NCI-H146 (cell line): ENCODE data around the gene INKA2.
"Not testable (repeated sequence)": the region's sequence is repeated elsewhere in the genome, so short reads cannot be mapped to it uniquely, and the experiment has no call there.

ENCODE experiments used
- DNase-seq: peaks from one replicate; lab custom pipeline; 2025; lab: John Stamatoyannopoulos, UW

Gene INKA2

DNA sequence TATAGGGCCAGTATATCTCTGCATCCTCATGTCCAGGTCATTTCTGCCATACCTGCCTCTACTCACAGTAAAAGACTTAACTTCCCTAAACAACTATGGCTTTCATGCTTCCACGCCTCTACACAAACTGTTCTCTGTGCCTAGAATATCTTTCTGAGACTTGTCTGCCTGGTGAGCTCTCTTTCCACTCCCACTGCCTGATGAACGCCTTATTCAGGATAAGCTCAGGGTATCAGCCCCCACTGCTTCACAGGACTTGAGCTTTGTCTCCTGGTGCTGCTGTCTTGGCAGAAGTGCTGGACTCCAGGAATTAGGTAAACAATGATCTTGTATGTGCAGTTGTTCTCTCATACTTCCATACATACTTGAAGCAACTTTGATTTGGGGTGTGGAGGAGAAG lies 11.7 kb upstream of the INKA2 start:
- DNase-seq = no peak

DNA sequence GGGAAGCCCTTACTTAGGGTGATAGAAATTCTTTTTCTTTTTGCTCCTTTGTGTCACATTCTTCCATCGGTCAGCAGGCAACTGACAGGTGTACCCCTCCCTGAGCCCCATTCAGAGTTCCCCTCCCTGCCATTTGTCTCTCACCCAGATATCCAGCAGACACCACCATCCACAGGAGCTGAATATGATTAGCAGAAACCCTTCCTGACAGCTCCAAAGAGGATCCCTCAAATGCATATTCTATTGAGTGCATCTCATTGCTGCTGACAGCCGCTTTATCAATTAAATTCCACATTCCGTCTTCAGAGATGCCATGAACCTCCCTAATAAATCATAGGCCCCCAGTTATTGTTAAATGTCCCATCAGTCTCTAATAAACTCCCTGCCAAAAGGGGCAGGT lies 10.4 kb upstream of the INKA2 start:
- no peak for DNase-seq

DNA sequence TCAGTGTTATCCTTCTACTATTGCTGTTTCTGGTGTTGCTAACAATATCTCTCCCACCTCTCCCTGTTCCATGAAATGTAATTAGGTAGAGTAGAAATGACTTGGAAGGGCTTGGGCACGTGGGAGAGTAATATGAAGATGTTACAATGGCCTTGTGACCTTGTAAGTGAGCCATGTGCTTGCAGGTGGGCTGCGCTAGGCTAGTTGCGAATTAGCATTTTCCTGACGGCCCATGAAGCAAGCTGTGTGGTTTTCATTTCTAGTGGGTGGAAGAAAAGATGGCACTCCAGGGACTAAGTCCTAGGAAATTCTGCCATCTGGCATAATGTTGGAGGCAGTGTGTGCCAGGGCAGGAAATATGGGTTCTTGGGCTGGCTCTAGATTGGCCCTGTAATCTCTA lies 8.8 kb upstream of the INKA2 start:
- no peak for DNase-seq

DNA sequence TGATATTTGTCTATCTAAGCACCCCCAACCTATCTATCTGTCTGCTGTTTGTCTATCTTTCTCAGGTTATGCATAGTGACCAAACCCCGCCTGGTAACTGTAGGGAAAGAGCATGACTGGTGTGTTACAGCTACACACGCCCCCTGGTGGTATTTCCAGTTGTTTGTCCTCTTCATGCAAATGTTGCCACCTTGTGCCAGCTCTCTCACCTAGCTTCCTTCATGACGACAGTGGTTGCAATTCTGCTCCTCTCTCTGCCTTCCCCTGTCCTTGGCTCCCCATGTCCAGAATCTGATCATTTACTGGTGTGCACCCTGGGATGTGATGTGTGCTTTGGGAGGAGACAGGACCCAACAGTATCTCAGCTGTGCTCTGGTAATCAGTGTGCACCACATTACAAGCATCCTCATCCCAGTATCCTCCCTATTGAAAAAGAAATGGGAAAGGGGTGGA lies 8.1 kb upstream of the INKA2 start:
- peak; percentile 75 for DNase-seq

DNA sequence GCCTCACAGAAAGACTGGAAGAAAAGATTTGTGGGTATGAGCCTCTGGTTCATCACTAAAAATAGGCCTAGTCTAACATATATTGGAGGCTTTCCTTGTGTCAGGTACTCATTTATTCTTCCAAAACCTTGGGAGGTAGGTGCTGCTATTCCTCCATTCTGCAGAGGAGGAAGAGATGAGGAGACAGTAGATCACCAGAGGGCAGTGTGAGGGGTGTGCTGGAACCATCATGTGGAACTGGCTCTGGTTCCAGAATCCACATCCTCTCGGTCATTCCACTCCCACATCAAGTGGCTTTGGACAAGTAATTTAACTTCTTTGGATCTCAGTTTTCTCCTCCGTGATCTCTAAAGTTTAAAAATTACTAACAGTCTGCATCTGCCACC lies 7.4 kb upstream of the INKA2 start:
- DNase-seq = no peak

DNA sequence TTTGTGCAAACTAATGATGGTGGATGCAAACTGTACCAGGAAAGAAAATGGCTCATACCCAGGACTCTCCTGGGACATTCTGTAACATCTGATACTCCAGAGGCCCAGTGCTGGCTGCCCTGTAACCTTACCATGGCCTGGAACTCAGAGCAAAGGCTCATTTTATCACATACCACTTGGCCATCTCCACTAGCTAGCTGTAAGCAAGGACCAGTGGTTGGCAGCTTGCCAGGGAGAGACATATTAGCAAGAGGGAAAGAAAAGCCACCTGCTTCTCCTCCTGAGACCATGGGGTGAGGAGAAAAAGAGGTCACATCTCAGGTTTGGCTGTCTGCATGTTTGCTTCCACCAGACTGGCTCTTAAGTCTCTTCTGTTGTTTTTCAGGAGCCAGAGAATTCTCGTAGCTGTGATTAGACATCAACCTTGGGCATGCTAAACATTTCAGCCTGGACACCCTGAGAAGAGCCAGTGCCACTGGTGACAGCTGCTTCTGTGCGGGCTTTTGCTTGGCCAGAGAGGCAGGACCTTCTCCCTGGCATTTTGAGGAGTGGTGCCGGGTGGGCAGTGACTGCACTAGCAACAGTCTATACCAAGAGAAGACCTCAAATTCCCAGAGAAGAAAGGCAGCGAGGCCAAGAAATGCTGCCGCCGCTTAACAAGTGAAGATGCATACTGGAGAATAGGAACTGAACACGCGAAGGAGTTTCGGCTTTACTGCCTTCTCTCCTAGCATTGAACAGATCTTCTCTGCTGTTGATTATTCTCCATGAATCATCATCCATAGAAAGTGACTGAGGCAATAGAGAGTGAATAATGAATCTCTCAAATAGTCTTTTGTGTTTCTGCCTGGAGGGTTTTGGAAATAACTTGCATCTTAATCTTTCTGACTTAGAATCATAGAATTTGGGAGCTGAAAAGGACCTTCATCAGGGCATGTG lies 6.7 kb upstream of the INKA2 start:
- DNase-seq = peak; percentile 35

DNA sequence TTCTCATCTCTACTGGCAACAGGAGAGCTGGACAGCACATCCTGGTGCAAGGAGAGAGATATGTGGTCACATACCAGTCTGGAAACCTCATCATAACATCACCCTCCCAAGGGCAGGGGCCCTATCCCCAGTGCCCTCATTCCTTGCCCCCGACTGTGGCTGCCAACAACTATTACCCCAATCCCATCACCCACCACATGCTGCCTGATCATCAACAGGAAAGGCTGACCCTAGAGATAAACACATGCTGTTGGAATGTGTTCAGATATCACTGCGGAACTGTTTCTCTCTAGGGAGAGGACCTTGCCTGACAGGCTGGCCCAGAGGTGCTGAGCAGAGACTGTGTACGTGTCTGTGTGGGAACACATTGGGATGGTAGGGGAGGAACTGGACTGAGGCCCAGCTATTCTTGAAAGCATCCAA lies 4.5 kb upstream of the INKA2 start:
- no peak for DNase-seq

DNA sequence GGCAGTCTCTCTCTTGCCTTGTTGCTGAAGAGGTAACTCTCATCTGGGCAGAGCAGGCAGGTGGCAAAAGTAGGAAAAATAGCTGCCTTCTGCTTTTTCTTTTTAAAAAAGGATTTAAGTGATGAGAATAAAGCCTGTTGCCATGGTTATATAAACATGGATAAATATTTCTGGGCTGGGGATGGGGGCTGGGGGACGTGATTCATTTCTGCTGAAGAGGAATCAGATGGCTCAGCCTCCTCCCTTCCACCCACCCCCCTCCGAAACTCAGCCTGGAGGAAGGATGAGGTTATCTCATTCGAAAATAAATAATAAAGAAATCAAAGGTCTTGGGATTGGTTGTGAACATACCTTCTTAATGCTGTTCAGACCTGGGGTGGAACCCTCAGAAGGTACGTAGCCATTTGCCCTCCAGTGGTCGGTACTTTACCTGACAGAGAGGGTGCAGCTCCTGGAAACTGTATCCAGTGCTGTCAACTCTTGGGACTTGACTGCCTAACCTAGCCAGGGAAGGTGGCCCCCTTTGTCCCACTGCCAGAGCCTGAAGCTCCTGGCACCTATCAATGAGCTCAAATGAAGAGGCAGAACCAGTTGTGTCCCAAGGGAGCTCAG lies 3.8 kb upstream of the INKA2 start:
- DNase-seq = no peak

DNA sequence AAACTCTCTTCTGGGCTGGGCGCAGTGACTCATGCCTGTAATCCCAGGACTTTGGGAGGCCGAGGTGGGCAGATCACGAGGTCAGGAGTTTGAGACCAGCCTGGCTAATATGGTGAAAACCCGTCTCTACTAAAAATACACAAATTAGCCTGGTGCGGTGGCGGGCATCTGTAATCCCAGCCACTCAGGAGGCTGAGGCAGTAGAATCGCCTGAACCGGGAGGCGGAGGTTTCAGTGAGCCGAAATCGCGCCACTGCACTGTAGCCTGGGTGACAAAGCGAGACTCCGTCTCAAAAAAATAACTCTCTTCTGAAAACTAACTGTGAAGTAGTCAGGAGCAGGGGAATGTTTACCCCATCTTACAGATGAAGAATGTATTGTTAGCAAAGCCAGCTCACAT lies 3.1 kb upstream of the INKA2 start:
- not testable (repeated sequence) for DNase-seq

DNA sequence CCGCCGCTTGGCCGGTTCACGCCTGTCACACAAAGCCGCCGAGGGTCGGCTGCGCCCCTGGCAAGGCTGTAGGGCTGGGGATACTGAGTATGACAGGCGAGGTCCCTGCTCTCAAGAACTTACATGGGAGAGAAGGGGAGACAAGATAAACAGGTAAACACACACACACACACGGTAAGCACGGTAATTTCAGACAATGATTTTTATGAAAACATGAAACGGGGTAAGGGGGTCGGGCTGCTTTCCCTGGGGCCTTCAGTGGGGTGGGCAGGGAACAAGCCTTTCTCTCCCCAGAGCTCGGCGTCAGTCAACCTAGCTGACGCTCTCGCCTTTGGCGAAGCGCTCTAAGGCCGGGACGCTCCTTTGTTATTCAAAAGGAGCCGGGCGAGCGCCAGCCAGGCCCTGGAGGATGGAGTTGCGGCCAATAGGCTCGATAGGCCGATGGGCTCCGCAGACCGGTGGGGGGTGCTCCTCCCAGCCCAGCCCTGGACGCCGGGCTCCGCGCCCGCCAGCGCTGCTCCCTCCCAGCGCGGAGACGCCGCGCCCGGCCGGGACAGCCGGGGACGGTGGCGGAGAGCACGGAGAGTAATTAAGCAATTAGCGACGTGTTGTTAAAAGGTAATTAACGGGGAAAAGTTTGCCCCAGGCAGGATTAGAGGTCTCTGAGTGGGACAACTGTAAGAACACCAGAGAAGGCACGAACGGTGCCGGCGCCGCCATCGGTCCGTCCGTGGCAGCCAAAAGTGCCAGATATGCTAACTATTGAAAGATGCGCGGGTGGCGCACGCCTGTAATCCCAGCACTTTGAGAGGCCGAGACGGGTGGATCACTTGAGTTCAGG lies 950 bp upstream of the INKA2 start:
- peak; percentile 87 for DNase-seq

DNA sequence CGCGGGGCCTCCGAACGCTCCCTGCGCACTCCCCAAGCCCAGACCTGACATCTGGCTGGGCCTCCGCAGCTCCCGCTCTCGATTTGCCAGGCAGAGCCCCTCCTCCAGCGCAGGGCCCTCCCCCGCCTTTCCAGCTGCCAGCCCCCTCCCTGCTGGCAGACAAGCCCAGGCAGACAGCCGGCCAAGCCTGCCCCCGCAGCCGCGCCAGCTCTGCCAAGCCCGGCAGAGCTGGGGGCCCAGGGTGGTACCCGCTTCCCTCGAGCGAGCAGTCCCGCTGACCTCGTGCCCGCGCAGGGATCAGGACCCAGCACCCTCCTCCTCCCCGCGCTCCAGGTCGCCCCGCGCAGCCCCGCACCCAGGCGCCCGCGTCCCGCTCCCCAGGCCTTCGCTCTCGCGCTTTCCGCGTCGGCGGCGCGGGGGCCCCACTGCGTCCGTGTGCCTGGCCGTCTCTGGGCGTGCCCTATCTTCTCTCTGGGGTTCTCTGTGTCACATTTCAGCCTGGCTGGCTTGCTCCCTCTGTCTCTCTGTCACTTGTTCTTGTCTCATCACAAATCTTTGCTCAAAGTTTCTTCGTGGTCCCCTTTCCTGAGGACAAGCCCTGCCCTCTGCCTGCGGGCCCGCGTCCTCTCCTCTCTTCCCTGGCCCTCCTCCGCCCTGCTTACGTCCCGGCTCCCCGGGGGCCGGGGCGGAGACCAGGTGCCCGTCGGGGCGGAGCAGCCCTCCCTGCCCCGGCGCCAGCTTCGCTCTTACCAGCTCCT lies 580 bp downstream of the INKA2 start:
- DNase-seq = peak; percentile 84

DNA sequence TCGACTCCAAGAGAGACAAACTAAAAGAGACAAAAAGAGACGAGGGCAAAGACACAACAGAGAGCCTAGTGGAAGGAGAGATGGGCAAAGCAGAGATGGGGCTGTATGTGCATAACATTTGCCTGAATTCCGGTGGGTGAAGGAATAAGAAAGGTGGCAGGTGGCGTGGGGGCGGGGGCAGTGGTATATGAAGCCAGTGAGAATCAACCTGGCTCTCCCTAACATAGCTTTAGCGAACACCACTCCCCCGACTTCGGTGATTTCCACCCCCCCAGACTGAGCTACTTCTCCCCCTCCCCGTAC lies 1.1 kb downstream of the INKA2 start:
- no peak for DNase-seq

DNA sequence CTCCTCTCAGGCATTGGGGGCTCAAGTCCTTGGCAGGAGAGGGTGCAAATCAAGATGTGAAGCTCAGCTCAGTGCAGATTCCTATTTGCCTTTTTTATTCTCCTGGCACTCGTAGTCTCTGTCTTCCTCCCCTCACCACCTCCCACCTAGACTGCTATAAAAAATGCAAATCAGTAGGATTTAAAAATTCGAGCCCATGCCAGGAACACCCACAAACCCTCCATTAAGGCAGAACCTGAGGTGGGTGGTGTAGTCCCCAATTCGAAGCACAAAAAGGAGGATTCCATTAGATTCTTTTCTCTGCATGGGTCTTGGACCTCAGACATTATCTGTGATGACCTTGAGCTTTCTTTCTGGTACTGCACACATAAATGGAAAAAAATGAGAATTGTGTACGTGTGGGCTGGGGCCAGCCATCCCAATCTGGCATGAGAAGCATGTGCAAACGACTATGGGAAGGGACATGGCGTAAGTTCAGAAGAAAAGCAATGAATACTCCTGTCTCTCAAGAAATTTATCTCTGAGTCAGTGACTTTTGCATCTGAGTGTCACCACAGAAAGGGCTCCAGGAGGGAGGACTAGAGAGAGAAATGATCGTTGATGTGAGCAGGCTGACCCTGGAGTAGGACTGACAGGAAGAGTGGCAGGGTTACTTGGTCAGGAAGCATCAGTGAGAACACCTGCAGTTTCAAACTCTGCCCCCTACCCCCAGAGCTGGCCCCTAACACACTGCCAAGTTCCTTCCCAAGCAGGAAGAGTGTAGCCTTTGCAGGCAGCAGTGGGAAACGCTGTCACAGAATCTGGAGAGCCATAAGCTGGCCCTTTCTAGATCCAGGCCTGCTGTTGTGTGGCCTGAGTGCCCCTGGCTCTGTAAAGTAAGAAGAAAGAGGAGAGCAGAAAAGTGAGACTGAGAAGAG lies 1.7 kb downstream of the INKA2 start:
- DNase-seq = no peak

DNA sequence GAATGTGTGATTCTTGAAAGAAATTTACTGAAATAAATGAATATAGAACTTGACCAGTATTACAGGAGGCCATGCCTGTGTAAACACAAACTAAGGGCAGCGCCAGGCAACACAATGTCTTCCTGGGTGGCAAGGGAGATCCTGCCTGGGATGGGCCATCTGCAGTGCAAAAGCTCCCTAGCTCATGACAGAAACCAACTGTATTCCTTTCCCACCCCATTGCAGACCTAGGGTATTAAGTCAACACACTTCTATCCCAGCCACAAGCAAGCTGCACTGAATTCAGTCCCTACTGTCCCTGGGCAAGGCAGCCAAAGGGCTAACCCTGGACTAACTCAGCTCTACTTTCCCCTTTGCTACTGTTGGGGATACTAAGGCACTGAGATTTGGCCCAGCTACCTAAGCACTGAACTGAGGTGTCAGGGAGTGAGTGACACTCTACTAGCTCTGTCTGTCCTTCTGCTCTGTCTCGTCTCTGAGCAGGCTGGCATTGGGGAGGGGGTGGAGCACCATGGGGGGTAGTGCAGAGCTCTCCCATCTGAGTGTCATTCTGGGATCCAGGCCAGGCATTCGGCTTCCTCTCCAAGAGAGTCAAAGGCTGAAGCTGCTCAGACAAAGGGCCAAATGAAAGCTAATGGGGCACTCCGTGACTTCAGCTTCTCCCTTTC lies 2.5 kb downstream of the INKA2 start:
- no peak for DNase-seq

DNA sequence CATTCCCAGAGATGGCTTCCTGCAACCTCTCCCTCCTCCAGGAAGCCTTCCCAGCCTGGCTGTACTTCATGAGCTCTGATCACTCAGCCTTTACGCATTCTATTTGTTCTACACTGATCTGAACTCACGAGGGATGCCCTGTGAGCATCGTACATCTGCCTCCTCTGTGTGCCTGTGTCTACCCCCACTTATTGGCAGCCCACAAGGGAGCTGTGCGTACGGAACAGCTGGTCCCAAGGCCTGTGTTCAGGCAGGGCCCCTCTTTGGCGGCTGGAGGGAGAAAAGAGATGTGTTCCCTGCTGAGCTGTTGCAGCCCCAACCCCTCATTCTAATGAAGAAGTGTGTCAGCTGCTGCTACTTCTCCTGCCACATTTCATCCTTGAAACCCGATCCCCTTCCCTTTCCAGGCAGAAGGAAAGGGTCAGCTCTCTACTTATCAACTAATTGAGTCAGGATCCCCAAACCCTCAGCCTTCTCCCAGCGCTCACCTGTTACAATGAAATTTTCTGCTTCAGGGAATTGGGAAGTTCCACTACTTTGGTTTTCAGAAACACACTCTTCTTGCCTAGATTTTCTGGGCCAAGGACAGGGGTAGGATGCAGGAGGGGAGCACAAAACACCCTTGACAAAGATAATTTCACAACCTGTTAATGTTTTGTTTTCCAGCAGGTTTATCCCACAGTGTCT lies 3.2 kb downstream of the INKA2 start:
- DNase-seq = no peak

DNA sequence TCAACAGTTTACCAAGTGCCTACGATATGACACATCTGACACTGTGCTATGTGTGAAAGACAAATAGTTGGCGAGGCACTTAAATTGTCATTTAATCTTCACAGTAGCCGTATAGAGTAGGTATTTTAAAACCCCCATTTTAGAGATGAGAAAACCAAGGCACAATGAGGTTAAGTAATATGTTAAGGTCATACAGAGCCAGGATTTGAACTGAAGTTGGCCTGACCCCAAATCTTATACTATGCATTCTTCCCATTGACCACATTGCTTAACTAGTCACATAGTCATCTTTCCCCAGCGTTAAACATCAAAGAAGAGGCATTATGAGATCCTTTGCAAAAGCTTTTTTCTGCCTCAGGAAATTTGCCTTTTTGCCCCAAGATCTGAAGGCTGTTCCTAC lies 3.9 kb downstream of the INKA2 start:
- DNase-seq = no peak

DNA sequence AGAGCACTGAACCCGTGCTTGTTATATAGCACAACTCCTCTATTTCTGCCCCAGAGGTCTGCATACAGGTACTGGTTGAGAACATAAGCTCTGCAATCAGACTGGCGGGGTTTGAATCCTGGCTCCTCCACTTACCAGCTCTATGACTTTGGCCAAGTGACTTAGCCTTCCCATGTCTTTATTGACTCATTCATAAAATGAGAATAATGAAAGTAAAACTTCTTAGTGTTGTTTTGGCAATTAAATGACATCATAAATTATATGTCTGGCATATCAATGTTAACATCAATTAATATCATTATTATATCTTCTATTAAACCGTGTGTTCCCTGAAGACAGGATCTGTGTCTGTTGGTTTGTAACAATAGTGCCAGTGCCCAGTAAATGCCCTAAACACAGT lies 4.3 kb downstream of the INKA2 start:
- DNase-seq = no peak

DNA sequence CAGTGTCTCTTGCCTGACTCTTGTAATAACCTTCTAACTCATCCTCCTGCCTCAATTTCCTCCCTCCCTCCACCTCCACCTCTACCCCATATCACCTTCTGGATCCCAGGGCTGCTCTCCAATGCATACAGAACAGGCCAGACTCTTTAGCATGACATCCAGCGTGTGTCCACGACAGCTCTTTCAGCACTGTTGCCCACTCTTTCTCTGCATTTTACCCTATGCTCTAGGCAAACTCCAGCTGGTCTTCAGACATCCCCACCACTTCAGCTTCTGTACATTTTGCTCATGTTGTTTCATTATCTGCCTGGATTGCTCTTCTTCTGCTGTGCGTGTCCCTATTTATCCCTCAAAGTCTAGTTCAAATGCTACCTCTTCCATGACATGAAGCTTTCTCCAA lies 4.8 kb downstream of the INKA2 start:
- DNase-seq = no peak

DNA sequence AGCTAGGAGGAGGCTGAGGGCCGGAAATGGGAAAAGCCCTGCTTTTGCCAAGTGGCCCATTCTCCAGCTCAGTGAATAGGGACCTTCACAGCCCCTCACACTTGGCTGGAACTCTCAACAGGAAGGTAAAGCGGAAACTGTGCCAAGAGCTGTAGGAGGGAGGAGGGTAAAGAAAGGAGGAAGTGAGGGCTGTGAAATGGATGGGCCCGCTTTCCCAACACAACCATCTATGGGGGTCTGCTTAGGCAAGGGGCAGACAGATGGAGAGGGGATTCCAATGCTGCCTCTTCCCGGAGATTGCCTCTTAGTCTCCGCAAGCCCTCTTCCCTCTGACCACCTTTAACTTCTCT lies 5.2 kb downstream of the INKA2 start:
- DNase-seq = no peak
